Stimulated activated naive B cell treated with anti-CD40 and anti-IgM and Interleukin-4, amounts not matched to agents 10 μg/mL and 1 μg/mL and 100 μg/mL, for 72 hours (primary cell): Measurements from ENCODE around the gene PLCB1.

Experiments
- ATAC-seq, 2 donors: fragments of 150-1000 bp; cut with Tn5 transposase; replicated peaks; 2 replicates each; pipeline ENCODE4 v1.10.0; 2021; ENCODE audit warnings: moderate library complexity in 1 of 2
- DNase-seq: peaks from one replicate; pipeline ENCODE4 v3.0.0; 2021
- H3K27ac Mint-ChIP-seq: one replicate; pipeline ENCODE4 v1.8.0; 2022; ENCODE audit warnings: mild to moderate bottlenecking, mixed read lengths
- H3K27me3 Mint-ChIP-seq, 2 donors: one replicate each; pipeline ENCODE4 v1.8.0; 2022; ENCODE audit warnings: mixed read lengths in 2 of 2
- H3K36me3 Mint-ChIP-seq, 2 donors: one replicate each; pipeline ENCODE4 v1.8.0; 2022; ENCODE audit warnings: mixed read lengths in 2 of 2, mild to moderate bottlenecking in 1 of 2
- H3K4me1 Mint-ChIP-seq, 2 donors: one replicate each; pipeline ENCODE4 v1.8.0; 2022; ENCODE audit warnings: mixed read lengths in 2 of 2, mild to moderate bottlenecking in 1 of 2
- H3K4me3 Mint-ChIP-seq, 2 donors: one replicate each; pipeline ENCODE4 v1.8.0; 2022; ENCODE audit warnings: mild to moderate bottlenecking in 2 of 2, mixed read lengths in 2 of 2, moderate library complexity in 1 of 2
- H3K9me3 Mint-ChIP-seq, 2 donors: one replicate each; pipeline ENCODE4 v1.8.0; 2022; ENCODE audit warnings: mixed read lengths in 2 of 2, mild to moderate bottlenecking in 1 of 2

The PLCB1 gene

DNA sequence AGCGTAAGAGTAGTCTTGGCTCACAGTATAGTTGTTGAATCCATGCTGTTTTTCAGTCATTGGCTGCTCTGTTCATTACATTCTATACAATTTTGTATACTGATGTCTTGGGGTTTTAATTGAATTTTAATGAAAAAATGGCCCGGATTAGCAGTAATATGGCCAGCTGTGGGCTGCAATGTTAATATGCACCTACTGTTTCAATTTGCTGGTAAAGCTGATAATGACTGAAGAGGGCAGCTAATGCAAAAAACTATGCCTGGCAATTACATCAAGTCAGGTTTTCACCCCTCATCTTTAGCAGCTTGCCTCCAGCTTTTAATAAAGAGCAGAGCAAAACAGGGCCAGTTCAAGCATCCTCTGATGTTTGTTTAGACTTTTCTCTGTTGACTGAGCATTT lies 394.5 kb downstream of the PLCB1 start:
- H3K4me1 Mint-ChIP-seq: peaks cover 4 to 7% of the 10 kb centered on the region in 2 donors
- no peaks in the 10 kb centered on the region for H3K27me3 Mint-ChIP-seq
- H3K36me3 Mint-ChIP-seq: peaks cover 0 to 2% of the 10 kb centered on the region in 2 donors
- no peak overlapping the region for H3K27ac Mint-ChIP-seq
- DNase-seq: no peak
- no peak overlapping the region for H3K4me3 Mint-ChIP-seq
- H3K9me3 Mint-ChIP-seq: no peaks in the 10 kb centered on the region
- ATAC-seq: no peak

DNA sequence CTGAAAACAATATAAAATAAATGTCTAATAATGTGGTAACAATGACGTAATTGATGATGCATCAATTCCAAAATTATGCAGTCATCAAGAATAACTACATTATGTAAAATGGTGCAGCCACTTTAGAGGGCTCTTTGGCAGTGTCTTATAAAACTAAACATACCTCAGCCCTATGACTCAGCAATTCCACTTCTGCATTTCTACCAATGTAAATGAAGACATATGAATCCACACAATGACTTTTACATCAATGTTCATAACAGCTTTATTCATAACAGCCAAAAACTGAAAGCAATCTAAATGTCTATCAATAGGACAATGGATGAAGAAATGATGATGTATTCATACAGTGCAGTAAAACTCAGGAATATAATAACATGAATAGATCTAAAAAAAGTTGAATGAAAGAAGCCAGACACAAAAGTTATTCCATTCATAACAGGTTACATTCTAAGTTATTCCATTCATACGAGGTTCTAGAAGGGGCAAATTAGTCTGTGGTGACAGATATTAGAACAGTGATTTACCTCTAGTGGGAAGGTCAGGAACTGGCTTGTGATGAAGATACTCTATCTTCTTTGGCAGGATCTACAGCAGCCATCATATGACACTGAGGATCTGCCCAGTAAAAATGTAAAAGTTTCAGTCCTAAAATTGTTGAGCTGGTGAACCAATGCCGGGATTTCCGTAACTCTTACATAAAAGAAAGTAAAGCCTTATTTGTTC lies 396.1 kb downstream of the PLCB1 start:
- no peaks in the 10 kb centered on the region for H3K27me3 Mint-ChIP-seq
- H3K4me3 Mint-ChIP-seq: no peak overlapping the region
- H3K27ac Mint-ChIP-seq: no peak overlapping the region
- ATAC-seq: peak; percentile 79 to 85
- H3K9me3 Mint-ChIP-seq: no peaks in the 10 kb centered on the region
- peaks cover 4 to 7% of the 10 kb centered on the region in 2 donors for H3K4me1 Mint-ChIP-seq
- no peak for DNase-seq
- H3K36me3 Mint-ChIP-seq: peaks cover 0 to 2% of the 10 kb centered on the region in 2 donors

DNA sequence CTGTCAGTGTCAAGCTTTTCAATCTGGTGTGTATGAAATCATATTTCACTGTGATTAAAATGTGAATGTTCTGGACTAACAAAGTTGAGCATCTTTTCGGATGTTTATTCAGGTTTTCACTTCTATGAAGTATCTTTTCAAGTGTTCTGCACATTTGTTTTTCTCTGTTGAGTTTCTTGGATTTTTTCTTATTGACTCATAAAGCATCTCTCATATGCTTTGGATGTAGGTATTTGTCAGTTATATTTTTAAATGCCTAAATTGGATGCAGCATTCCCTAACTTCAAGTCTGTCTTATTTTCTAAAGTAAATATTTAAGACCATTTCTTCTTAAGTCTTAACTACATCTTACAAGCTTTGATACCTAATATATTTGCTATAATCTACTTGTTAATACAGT lies 398.0 kb downstream of the PLCB1 start:
- H3K4me3 Mint-ChIP-seq: no peak overlapping the region
- no peak overlapping the region for H3K27ac Mint-ChIP-seq
- peaks cover 0 to 2% of the 10 kb centered on the region in 2 donors for H3K36me3 Mint-ChIP-seq
- H3K9me3 Mint-ChIP-seq: no peaks in the 10 kb centered on the region
- no peak for DNase-seq
- no peak for ATAC-seq
- no peaks in the 10 kb centered on the region for H3K27me3 Mint-ChIP-seq
- peaks cover 4 to 7% of the 10 kb centered on the region in 2 donors for H3K4me1 Mint-ChIP-seq

DNA sequence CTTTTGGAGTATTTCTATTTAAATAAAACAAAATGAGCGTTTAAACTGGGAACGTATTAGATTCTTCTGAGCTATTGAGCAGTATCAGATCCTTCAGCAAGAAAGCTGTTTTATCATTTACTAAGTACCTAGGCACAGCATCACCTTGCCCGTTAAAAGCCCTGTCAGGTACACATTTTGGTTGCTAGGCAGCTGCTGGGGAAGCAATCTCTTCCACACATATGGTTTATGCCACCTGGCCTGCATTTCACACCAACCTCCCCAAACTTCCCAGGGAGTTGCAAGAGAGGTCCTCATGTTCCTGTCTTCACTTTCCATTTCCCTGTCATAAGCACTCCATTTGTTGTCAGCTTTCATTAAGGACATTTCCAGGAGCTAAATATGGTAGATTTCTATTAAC lies 400.1 kb downstream of the PLCB1 start:
- DNase-seq: no peak
- no peaks in the 10 kb centered on the region for H3K27me3 Mint-ChIP-seq
- H3K4me3 Mint-ChIP-seq: no peak overlapping the region
- no peak overlapping the region for H3K27ac Mint-ChIP-seq
- peaks cover 10 to 18% of the 10 kb centered on the region in 2 donors for H3K4me1 Mint-ChIP-seq
- H3K9me3 Mint-ChIP-seq: peaks cover 0 to 1% of the 10 kb centered on the region in 2 donors
- peaks cover 0 to 2% of the 10 kb centered on the region in 2 donors for H3K36me3 Mint-ChIP-seq
- no peak for ATAC-seq

DNA sequence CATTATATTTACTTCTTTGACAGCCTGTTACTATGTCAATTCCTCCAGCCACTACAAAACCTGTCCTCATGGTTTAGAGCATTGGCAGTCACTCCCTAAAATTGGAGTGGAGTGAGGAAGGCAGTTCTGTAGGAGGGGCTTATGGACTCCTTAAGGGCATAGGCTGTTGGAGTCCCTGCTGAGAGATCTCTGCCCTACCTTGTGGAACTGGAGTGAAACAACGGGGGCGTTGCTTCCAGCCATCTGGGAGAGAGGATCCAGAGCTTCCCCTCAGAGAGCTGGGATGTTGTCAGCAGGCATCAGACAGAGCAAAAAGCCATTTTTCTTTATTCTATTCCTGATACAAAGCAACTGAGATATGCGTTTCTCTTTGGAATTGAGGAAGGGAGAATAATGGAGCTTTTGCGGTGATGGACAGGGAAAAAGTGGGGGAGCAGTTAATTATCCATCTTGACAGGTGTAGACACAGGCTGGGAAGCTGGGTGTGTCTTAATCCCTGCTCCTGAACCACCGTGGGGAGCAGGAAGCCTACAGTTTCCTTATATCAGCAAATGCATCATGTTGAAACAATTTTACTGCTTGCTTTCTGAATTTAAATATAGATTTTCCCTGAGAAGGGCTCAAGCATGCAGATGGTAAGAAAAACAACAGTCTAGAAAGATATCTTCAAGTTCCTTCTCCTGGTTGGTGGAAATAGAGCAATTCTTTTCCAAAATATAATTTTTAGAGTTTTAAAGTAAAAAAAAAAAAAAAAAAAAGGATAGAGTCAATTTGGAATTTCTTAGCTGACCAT lies 402.5 kb downstream of the PLCB1 start:
- no peak overlapping the region for H3K27ac Mint-ChIP-seq
- ATAC-seq: no peak
- H3K4me3 Mint-ChIP-seq: no peak overlapping the region
- H3K9me3 Mint-ChIP-seq: peaks cover 0 to 1% of the 10 kb centered on the region in 2 donors
- no peaks in the 10 kb centered on the region for H3K36me3 Mint-ChIP-seq
- H3K4me1 Mint-ChIP-seq: peaks cover 7 to 25% of the 10 kb centered on the region in 2 donors
- no peak for DNase-seq
- H3K27me3 Mint-ChIP-seq: no peaks in the 10 kb centered on the region

DNA sequence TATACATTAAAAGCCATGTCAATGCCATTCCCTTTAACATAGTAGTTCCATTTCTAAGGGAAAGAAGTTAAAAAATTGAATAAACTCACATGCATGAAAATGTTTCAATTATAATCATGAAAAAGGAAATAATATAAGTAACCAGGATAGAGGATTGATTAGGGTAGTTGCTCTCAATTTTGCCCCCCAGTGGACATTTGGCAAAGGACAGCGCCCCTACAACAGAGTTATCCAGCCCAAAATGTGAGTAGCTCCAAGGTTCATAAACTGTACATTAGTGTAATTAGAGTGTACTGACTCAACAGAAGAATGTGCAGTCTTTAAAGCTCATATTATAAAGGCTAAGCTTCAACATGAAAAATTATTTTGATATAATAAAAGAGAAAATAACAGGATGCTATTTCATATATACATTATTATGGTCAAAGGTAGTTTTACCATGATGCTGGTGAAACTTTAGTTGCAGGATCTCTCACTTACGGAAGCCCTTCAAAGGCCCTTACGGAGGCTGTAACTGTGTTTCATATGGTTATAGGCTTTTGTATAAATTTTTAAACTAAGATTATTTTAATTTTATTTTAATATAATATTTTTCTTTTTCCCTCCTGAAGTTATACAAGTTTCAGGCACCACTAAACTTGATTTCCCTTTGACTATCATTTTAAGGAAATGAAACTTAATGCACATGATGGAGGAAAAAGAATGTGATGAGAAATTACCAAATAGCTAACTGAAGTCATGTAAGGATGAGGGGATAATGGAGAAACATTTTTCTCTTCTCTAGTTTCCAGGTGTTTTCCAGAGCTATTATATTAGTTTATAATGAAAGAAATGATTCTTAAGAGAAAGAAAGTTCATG lies 403.6 kb downstream of the PLCB1 start:
- DNase-seq (no peak), ATAC-seq (peak in 1 of 2 donors; percentile 41)
- Mint-ChIP-seq H3K9me3 (peaks cover 0 to 1% of the 10 kb centered on the region in 2 donors), H3K27me3 (no peaks in the 10 kb centered on the region), H3K36me3 (no peaks in the 10 kb centered on the region), H3K4me3 (no peak overlapping the region), H3K4me1 (peaks cover 7 to 25% of the 10 kb centered on the region in 2 donors), H3K27ac (no peak overlapping the region)

DNA sequence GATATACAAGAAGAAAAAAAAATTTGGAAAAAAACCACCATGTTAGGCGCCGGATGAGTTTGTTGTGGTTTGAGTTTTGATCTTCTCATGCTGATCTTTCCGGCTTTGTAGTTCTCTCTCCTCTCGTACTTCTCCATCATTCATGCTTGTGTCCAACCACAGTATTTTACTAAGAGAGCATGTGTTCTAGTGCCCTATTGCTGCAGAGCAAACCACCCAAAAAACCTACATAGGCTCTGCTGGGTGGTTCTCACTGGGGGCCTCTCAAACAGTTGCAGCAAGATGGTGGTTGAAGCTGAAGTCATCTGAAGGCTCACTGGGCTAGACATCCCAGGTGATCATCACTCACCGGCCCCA lies 404.2 kb downstream of the PLCB1 start:
- H3K4me1 Mint-ChIP-seq: peaks cover 7 to 25% of the 10 kb centered on the region in 2 donors
- no peak overlapping the region for H3K27ac Mint-ChIP-seq
- DNase-seq: no peak
- no peak overlapping the region for H3K4me3 Mint-ChIP-seq
- no peaks in the 10 kb centered on the region for H3K27me3 Mint-ChIP-seq
- no peaks in the 10 kb centered on the region for H3K36me3 Mint-ChIP-seq
- peaks cover 0 to 1% of the 10 kb centered on the region in 2 donors for H3K9me3 Mint-ChIP-seq
- peak in 1 of 2 donors; percentile 41 for ATAC-seq

DNA sequence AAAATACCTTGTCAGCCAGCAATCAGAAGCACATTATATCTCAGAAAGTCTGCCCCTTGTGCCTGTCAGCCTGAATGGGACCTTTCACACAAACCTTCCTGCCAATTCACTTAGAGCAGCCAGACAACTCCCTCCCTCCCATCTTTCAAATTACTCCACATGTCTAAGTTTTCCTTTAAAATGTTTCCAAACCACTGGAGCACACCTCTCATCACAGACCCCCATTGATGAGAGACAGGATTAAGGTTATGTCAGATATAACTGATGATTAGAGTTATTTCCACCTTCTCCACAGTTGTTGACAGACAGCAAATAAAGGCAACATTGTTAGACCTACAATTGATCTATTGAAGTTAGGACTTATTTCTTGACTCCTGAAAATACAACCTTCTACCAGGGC lies 408.4 kb downstream of the PLCB1 start:
- Mint-ChIP-seq H3K27me3 (no peaks in the 10 kb centered on the region), H3K4me3 (no peak overlapping the region), H3K36me3 (no peaks in the 10 kb centered on the region), H3K9me3 (peaks cover 0 to 1% of the 10 kb centered on the region in 2 donors), H3K27ac (no peak overlapping the region), H3K4me1 (peaks cover 7 to 25% of the 10 kb centered on the region in 2 donors)
- ATAC-seq: no peak
- no peak for DNase-seq

DNA sequence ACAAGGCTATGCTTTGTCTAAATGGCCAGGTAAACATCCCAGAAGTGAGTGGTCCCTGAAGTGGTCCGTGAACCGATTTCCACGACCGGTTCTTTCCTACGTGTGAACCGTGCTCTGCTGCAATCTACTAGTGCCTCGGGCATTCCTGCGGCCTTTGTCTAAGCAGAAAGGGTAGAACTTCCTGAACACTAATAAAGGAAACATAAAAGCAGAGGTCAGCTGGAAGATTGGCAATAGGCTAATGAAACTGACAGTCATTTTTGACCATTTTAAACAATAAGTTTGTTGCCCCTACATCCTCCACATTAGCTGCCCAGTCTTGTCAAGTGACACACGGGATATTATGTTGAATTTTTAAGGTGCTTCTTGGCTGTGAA lies 410.0 kb downstream of the PLCB1 start:
- no peak overlapping the region for H3K27ac Mint-ChIP-seq

DNA sequence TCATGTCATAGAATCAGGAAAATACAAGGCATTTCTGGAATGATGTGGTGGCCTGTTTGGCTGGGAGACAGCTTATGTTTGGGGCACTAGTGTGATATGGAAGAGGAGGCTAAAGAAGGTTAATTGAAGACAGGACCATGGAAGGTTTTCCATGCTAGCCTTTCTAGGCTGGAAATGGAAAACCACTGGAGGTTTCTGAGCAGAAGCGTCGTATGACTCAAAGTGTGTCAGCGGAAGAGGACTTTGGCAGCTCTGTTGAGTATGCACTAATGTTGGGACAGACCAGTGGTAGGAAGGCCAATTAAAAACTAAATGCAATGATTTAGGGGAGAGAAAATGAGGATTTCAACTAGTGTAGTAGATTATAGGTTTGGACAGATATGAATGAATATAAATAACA lies 413.1 kb downstream of the PLCB1 start:
- Mint-ChIP-seq H3K27me3 (peaks cover 0 to 3% of the 10 kb centered on the region in 2 donors), H3K27ac (no peak overlapping the region), H3K36me3 (no peaks in the 10 kb centered on the region), H3K9me3 (no peaks in the 10 kb centered on the region), H3K4me3 (no peak overlapping the region), H3K4me1 (peaks cover 0 to 6% of the 10 kb centered on the region in 2 donors)
- ATAC-seq (no peak), DNase-seq (no peak)

More for the DNA sequence above, 410.0 kb downstream of the PLCB1 start:
- Mint-ChIP-seq H3K4me1 (peaks cover 2 to 14% of the 10 kb centered on the region in 2 donors), H3K4me3 (no peak overlapping the region), H3K9me3 (no peaks in the 10 kb centered on the region), H3K27me3 (no peaks in the 10 kb centered on the region), H3K36me3 (no peaks in the 10 kb centered on the region)
- DNase-seq: no peak
- no peak for ATAC-seq

DNA sequence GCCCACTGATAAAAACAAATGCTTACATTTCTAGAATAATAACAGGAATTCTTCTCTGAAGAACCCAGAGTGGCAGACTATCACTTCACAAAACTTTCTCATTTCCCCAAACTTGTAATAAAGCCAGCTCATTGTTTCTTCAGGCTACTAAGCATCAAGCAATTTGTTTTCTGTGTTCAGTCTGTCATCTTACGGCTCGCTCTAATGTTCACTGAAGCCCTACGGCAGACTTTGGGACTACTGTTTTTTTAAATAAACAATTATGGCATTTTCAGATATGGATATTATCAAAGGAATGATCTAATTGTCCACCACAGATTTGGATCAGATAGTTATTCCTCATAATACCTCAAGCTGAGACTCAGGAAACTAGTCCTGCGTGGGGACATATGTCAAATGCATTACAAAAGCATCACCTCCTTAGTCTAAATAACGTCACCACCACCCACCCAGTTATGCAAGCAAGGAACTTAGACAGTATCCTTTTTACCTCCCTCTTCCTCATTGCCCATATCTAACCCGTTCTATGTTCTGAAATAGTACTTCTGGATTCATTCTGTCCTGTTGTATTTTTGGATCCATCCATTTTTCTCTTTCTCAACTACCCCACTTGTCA lies 415.1 kb downstream of the PLCB1 start:
- DNase-seq: no peak
- Mint-ChIP-seq H3K27me3 (peaks cover 0 to 3% of the 10 kb centered on the region in 2 donors), H3K27ac (no peak overlapping the region), H3K36me3 (no peaks in the 10 kb centered on the region), H3K9me3 (no peaks in the 10 kb centered on the region), H3K4me3 (no peak overlapping the region), H3K4me1 (peaks cover 0 to 6% of the 10 kb centered on the region in 2 donors)
- ATAC-seq: no peak

DNA sequence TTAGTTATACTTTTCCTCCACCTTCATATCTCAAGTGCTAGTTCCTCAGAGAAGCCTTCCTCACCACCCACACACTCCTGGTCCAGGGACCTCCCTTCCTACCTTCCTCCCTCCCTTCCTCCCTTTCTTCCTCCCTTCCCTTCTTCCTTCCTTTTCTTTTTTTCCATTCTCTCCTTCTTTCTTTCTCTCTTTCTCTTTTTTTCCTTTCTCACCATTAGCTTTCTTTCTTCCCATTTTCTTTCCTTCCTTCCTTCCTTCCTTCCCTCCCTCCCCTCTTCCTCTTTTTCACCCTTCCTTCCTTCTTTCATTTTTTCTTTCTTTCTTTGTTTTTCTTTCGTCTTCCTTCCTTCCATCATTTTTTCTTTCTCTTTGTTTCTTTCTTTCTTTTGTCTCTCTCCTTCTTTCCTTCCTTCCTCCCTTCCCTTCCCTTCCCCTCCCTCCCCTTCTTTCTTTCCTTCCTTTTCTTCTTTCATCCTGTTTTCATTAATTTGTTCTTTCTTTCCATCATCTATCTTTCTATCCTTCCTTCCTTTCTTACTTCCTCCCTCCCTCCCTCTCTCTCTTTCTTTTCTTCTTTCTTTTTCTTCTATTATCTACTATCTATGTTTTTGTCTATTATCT lies 416.0 kb downstream of the PLCB1 start:
- no peaks in the 10 kb centered on the region for H3K9me3 Mint-ChIP-seq
- peaks cover 0 to 3% of the 10 kb centered on the region in 2 donors for H3K27me3 Mint-ChIP-seq
- H3K4me3 Mint-ChIP-seq: no peak overlapping the region
- no peaks in the 10 kb centered on the region for H3K36me3 Mint-ChIP-seq
- no peak for DNase-seq
- H3K27ac Mint-ChIP-seq: no peak overlapping the region
- ATAC-seq: no peak
- peaks cover 0 to 6% of the 10 kb centered on the region in 2 donors for H3K4me1 Mint-ChIP-seq

DNA sequence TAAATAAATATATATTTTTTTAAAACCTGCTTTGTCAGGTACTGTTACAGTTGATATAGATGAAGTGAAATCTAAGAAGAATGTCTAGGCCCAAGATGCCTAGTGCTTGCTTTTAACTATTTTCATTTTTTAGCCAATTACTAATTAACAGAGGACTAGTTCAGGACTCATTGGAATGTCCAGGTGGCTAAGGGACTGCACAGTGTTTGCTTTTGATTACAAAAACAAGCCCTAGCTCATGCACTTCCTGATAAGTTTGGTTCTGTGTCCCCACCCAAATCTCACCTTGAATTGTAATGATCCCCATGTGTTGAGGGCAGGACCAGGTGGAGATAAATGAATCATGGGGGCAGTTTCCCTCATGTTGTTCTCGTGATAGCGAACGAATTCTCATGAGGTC lies 417.1 kb downstream of the PLCB1 start:
- Mint-ChIP-seq H3K4me3 (no peak overlapping the region), H3K27me3 (peaks cover 0 to 3% of the 10 kb centered on the region in 2 donors), H3K36me3 (no peaks in the 10 kb centered on the region), H3K4me1 (peaks cover 0 to 6% of the 10 kb centered on the region in 2 donors), H3K27ac (no peak overlapping the region), H3K9me3 (no peaks in the 10 kb centered on the region)
- no peak for DNase-seq
- no peak for ATAC-seq
